ENCODE measurements around the gene OR51B4.

- TF ChIP-seq CTCF (IDR thresholded peaks at IDR 0.05; ENCODE audit: insufficient read depth, low read length, poor library complexity, severe bottlenecking), result no peak
- TF ChIP-seq EZH2phosphoT487 (conservative IDR thresholded peaks at IDR 0.05; ENCODE audit: low read length), result no peak
These were observed 43.0 kb downstream of the OR51B4 start for GRCh38 chr11:5258543-5259262.
